HEK293 (cell line): ENCODE results near the gene CENATAC.
A peak's percentile ranks its signal among the peaks of the same experiment; 100 is the strongest.

ENCODE experiments used
- FEZF1 ChIP-seq: fragments of 450-650 bp; formaldehyde crosslinking; IDR thresholded peaks from 2 replicates; pipeline ENCODE4 v1.5.1; 2016; ENCODE audit warnings: missing biosample characterization, missing genetic modification characterization
- HOXD13 ChIP-seq: sonication (generic); formaldehyde crosslinking; IDR thresholded peaks from 2 replicates; pipeline ENCODE4 v1.8.0; 2022; ENCODE audit warnings: missing genetic modification reagents, borderline replicate concordance
- KLF8 ChIP-seq: fragments of 450-650 bp; formaldehyde crosslinking; IDR thresholded peaks from 2 replicates; pipeline ENCODE4 v1.5.1; 2016; ENCODE audit warnings: missing biosample characterization, missing genetic modification characterization
- KLF9 ChIP-seq: fragments of 450-650 bp; formaldehyde crosslinking; IDR thresholded peaks from 2 replicates; pipeline ENCODE4 v1.5.1; 2016; ENCODE audit warnings: missing biosample characterization, missing genetic modification characterization, low read depth
- MZF1 ChIP-seq: fragments of 450-650 bp; formaldehyde crosslinking; IDR thresholded peaks from 2 replicates; pipeline ENCODE4 v1.5.1; 2017; ENCODE audit warnings: missing biosample characterization, missing genetic modification characterization, borderline replicate concordance
- SP7 ChIP-seq: fragments of 450-650 bp; formaldehyde crosslinking; IDR thresholded peaks from 2 replicates; pipeline ENCODE4 v1.5.1; 2016; ENCODE audit warnings: missing biosample characterization, missing genetic modification characterization
- WT1 ChIP-seq: fragments of 450-650 bp; formaldehyde crosslinking; IDR thresholded peaks from 2 replicates; pipeline ENCODE4 v1.5.1; 2016; ENCODE audit warnings: missing biosample characterization, missing genetic modification characterization
- ZNF184 ChIP-seq: fragments of 450-650 bp; IDR thresholded peaks from 2 replicates; pipeline ENCODE4 v1.5.1; 2018; ENCODE audit warnings: missing biosample characterization, mild to moderate bottlenecking, missing genetic modification characterization
- ZNF211 ChIP-seq: fragments of 450-650 bp; formaldehyde crosslinking; IDR thresholded peaks from 2 replicates; pipeline ENCODE4 v1.5.1; 2016; ENCODE audit warnings: low read depth, missing biosample characterization, missing genetic modification characterization
- ZNF335 ChIP-seq: fragments of 450-650 bp; formaldehyde crosslinking; conservative IDR thresholded peaks from 2 replicates; pipeline ENCODE4 v1.5.1; 2016; ENCODE audit warnings: missing biosample characterization, missing genetic modification characterization
- ZNF341 ChIP-seq: fragments of 450-650 bp; formaldehyde crosslinking; IDR thresholded peaks from 2 replicates; pipeline ENCODE4; 2016; ENCODE audit warnings: low read depth, missing biosample characterization, missing genetic modification characterization
- ZNF426 ChIP-seq: fragments of 450-650 bp; formaldehyde crosslinking; IDR thresholded peaks from 2 replicates; pipeline ENCODE4 v1.5.1; 2017; ENCODE audit warnings: missing biosample characterization, missing genetic modification characterization, mild to moderate bottlenecking, inconsistent platforms, moderate library complexity
- ZNF514 ChIP-seq: fragments of 450-650 bp; formaldehyde crosslinking; IDR thresholded peaks from 2 replicates; pipeline ENCODE4 v1.5.1; 2016; ENCODE audit warnings: missing biosample characterization, missing genetic modification characterization
- ZNF530 ChIP-seq: fragments of 450-650 bp; formaldehyde crosslinking; IDR thresholded peaks from 2 replicates; pipeline ENCODE4 v1.5.1; 2016; ENCODE audit warnings: low read depth, missing biosample characterization, missing genetic modification characterization
- ZNF629 ChIP-seq: fragments of 450-650 bp; formaldehyde crosslinking; IDR thresholded peaks from 2 replicates; pipeline ENCODE4 v1.5.1; 2017; ENCODE audit warnings: missing biosample characterization, missing genetic modification characterization
- ZNF658 ChIP-seq: fragments of 450-650 bp; formaldehyde crosslinking; IDR thresholded peaks from 2 replicates; pipeline ENCODE4; 2016; ENCODE audit warnings: missing biosample characterization, missing genetic modification characterization
- ZNF707 ChIP-seq: fragments of 450-650 bp; formaldehyde crosslinking; IDR thresholded peaks from 2 replicates; pipeline ENCODE4 v1.5.1; 2016; ENCODE audit warnings: missing biosample characterization, missing genetic modification characterization
- ZNF747 ChIP-seq: fragments of 450-650 bp; formaldehyde crosslinking; IDR thresholded peaks from 2 replicates; pipeline ENCODE4 v1.5.1; 2016; ENCODE audit warnings: missing biosample characterization, missing genetic modification characterization
- ZXDB ChIP-seq: fragments of 450-650 bp; formaldehyde crosslinking; IDR thresholded peaks from 2 replicates; pipeline ENCODE4 v1.5.1; 2016; ENCODE audit warnings: missing biosample characterization, missing genetic modification characterization
- TF ChIP-seq, protein P1 (sequence below): fragments of 450-650 bp; formaldehyde crosslinking; conservative IDR thresholded peaks from 2 replicates; pipeline ENCODE4 v1.5.1; 2016; ENCODE audit warnings: low read depth, missing biosample characterization, missing genetic modification characterization
- TF ChIP-seq, protein P2 (sequence below): fragments of 450-650 bp; formaldehyde crosslinking; IDR thresholded peaks from 2 replicates; pipeline ENCODE4 v1.5.1; 2016; ENCODE audit warnings: missing biosample characterization, missing genetic modification characterization
- TF ChIP-seq, protein P3 (sequence below): fragments of 450-650 bp; formaldehyde crosslinking; IDR thresholded peaks from 2 replicates; pipeline ENCODE4 v1.5.1; 2017; ENCODE audit warnings: missing biosample characterization, missing genetic modification characterization
- TF ChIP-seq, protein P4 (sequence below): fragments of 450-650 bp; formaldehyde crosslinking; IDR thresholded peaks from 2 replicates; pipeline ENCODE4 v1.5.1; 2016; ENCODE audit warnings: missing biosample characterization, missing genetic modification characterization
- TF ChIP-seq, protein P5 (sequence below): fragments of 450-650 bp; formaldehyde crosslinking; IDR thresholded peaks from 2 replicates; pipeline ENCODE4 v1.5.1; 2016; ENCODE audit warnings: missing biosample characterization, missing genetic modification characterization
- TF ChIP-seq, protein P6 (sequence below): fragments of 450-650 bp; formaldehyde crosslinking; IDR thresholded peaks from 2 replicates; pipeline ENCODE4 v1.5.1; 2016; ENCODE audit warnings: missing biosample characterization, missing genetic modification characterization

The CENATAC gene

DNA sequence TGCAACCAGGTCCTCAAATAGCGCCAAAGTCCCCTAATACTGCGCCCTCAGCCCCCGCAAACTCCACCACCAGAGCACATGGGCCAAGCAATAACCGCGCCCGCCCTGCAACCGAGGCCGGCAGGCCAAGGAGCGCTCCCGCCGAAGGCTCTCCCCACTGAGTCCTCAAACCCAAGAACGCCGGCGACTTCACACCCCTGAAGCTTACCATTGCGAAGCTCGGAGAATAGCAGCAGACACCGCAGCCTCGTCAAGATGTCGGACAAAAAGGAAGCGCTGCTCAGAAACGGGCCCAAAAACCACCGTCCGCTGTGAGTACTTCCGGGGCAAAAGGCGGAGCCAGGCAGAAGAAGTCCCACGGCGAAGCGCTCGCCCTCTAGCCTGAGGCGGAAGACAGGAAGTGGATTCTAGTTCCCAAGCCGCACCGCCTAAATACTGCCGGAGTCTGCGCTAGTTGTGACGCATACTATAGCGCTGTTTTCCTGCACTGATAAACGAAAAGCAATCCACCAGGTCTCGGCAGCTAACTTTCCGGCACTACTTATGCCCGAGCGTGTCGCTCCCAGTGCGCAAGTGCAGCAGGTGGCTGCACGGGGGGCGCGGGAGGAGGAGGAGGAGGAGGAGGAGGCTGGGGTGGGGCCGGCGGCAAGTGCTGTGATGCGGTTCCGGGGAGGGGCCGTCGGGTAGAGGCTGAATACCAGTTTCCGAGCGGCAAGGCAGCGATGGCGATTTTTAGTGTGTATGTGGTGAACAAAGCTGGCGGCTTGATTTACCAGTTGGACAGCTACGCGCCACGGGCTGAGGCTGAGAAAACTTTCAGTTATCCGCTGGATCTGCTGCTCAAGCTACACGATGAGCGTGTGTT lies 20.4 kb downstream of the CENATAC start, which contains the start of the genes RPS25 and TRAPPC4 (continued):
- TF ChIP-seq, protein P1, sequence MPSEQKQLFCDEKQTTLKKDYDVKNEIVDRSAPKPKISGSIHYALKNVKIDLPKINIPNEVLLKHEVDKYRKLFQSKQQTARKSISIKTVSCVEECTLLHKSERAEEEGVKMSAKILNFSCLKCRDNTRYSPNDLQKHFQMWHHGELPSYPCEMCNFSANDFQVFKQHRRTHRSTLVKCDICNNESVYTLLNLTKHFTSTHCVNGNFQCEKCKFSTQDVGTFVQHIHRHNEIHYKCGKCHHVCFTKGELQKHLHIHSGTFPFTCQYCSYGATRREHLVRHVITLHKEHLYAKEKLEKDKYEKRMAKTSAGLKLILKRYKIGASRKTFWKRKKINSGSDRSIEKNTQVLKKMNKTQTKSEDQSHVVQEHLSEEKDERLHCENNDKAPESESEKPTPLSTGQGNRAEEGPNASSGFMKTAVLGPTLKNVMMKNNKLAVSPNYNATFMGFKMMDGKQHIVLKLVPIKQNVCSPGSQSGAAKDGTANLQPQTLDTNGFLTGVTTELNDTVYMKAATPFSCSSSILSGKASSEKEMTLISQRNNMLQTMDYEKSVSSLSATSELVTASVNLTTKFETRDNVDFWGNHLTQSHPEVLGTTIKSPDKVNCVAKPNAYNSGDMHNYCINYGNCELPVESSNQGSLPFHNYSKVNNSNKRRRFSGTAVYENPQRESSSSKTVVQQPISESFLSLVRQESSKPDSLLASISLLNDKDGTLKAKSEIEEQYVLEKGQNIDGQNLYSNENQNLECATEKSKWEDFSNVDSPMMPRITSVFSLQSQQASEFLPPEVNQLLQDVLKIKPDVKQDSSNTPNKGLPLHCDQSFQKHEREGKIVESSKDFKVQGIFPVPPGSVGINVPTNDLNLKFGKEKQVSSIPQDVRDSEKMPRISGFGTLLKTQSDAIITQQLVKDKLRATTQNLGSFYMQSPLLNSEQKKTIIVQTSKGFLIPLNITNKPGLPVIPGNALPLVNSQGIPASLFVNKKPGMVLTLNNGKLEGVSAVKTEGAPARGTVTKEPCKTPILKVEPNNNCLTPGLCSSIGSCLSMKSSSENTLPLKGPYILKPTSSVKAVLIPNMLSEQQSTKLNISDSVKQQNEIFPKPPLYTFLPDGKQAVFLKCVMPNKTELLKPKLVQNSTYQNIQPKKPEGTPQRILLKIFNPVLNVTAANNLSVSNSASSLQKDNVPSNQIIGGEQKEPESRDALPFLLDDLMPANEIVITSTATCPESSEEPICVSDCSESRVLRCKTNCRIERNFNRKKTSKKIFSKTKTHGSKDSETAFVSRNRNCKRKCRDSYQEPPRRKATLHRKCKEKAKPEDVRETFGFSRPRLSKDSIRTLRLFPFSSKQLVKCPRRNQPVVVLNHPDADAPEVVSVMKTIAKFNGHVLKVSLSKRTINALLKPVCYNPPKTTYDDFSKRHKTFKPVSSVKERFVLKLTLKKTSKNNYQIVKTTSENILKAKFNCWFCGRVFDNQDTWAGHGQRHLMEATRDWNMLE: peak; percentile 91
- TF ChIP-seq ZNF184 (tag by site-specific recombination) (no peak), ZNF629 (tag by site-specific recombination) (peak; percentile 97), KLF9 (tag by site-specific recombination) (peak; percentile 29; the same call in 1 of the 2 replicates), FEZF1 (tag by site-specific recombination) (peak; percentile 49; the same call in 1 of the 2 replicates), MZF1 (tag by site-specific recombination) (no peak), WT1 (tag by site-specific recombination) (peak; percentile 35), ZXDB (tag by site-specific recombination) (peak; percentile 75; the same call in 1 of the 2 replicates), ZNF514 (tag by site-specific recombination) (no peak), HOXD13 (CRISPR knock-in tag) (no peak), ZNF211 (no peak), ZNF658 (tag by site-specific recombination) (no peak), ZNF747 (no peak), ZNF335 (tag by site-specific recombination) (peak; percentile 99), KLF8 (tag by site-specific recombination) (peak; percentile 54), ZNF341 (no peak; the same call in 1 of the 2 replicates), ZNF426 (tag by site-specific recombination) (no peak), SP7 (tag by site-specific recombination) (peak; percentile 43; the same call in 1 of the 2 replicates), ZNF530 (no peak), ZNF707 (tag by site-specific recombination) (no peak)
- TF ChIP-seq, protein P2, sequence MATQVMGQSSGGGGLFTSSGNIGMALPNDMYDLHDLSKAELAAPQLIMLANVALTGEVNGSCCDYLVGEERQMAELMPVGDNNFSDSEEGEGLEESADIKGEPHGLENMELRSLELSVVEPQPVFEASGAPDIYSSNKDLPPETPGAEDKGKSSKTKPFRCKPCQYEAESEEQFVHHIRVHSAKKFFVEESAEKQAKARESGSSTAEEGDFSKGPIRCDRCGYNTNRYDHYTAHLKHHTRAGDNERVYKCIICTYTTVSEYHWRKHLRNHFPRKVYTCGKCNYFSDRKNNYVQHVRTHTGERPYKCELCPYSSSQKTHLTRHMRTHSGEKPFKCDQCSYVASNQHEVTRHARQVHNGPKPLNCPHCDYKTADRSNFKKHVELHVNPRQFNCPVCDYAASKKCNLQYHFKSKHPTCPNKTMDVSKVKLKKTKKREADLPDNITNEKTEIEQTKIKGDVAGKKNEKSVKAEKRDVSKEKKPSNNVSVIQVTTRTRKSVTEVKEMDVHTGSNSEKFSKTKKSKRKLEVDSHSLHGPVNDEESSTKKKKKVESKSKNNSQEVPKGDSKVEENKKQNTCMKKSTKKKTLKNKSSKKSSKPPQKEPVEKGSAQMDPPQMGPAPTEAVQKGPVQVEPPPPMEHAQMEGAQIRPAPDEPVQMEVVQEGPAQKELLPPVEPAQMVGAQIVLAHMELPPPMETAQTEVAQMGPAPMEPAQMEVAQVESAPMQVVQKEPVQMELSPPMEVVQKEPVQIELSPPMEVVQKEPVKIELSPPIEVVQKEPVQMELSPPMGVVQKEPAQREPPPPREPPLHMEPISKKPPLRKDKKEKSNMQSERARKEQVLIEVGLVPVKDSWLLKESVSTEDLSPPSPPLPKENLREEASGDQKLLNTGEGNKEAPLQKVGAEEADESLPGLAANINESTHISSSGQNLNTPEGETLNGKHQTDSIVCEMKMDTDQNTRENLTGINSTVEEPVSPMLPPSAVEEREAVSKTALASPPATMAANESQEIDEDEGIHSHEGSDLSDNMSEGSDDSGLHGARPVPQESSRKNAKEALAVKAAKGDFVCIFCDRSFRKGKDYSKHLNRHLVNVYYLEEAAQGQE: peak; percentile 37; the same call in 1 of the 2 replicates
- TF ChIP-seq, protein P3, sequence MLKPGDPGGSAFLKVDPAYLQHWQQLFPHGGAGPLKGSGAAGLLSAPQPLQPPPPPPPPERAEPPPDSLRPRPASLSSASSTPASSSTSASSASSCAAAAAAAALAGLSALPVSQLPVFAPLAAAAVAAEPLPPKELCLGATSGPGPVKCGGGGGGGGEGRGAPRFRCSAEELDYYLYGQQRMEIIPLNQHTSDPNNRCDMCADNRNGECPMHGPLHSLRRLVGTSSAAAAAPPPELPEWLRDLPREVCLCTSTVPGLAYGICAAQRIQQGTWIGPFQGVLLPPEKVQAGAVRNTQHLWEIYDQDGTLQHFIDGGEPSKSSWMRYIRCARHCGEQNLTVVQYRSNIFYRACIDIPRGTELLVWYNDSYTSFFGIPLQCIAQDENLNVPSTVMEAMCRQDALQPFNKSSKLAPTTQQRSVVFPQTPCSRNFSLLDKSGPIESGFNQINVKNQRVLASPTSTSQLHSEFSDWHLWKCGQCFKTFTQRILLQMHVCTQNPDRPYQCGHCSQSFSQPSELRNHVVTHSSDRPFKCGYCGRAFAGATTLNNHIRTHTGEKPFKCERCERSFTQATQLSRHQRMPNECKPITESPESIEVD (tag by site-specific recombination): no peak
- TF ChIP-seq, protein P4, sequence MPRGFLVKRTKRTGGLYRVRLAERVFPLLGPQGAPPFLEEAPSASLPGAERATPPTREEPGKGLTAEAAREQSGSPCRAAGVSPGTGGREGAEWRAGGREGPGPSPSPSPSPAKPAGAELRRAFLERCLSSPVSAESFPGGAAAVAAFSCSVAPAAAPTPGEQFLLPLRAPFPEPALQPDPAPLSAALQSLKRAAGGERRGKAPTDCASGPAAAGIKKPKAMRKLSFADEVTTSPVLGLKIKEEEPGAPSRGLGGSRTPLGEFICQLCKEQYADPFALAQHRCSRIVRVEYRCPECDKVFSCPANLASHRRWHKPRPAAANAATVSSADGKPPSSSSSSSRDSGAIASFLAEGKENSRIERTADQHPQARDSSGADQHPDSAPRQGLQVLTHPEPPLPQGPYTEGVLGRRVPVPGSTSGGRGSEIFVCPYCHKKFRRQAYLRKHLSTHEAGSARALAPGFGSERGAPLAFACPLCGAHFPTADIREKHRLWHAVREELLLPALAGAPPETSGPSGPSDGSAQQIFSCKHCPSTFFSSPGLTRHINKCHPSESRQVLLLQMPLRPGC (tag by site-specific recombination): no peak
- TF ChIP-seq, protein P5, sequence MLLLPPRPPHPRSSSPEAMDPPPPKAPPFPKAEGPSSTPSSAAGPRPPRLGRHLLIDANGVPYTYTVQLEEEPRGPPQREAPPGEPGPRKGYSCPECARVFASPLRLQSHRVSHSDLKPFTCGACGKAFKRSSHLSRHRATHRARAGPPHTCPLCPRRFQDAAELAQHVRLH (tag by site-specific recombination): peak; percentile 99
- TF ChIP-seq, protein P6, sequence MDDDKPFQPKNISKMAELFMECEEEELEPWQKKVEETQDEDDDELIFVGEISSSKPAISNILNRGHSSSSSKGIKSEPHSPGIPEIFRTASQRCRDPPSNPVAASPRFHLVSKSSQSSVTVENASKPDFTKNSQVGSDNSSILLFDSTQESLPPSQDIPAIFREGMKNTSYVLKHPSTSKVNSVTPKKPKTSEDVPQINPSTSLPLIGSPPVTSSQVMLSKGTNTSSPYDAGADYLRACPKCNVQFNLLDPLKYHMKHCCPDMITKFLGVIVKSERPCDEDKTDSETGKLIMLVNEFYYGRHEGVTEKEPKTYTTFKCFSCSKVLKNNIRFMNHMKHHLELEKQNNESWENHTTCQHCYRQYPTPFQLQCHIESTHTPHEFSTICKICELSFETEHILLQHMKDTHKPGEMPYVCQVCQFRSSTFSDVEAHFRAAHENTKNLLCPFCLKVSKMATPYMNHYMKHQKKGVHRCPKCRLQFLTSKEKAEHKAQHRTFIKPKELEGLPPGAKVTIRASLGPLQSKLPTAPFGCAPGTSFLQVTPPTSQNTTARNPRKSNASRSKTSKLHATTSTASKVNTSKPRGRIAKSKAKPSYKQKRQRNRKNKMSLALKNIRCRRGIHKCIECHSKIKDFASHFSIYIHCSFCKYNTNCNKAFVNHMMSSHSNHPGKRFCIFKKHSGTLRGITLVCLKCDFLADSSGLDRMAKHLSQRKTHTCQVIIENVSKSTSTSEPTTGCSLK (tag by site-specific recombination): no peak
